ENCODE measurements around the gene GLTP.
"Not testable (repeated sequence)": the region's sequence is repeated elsewhere in the genome, so short reads cannot be mapped to it uniquely, and the experiment has no call there.

GLTP gene

GRCh38 chr12:109876406-109876805 is 3.9 kb downstream of the GLTP start:
- no peak for FAIRE-seq

DNA sequence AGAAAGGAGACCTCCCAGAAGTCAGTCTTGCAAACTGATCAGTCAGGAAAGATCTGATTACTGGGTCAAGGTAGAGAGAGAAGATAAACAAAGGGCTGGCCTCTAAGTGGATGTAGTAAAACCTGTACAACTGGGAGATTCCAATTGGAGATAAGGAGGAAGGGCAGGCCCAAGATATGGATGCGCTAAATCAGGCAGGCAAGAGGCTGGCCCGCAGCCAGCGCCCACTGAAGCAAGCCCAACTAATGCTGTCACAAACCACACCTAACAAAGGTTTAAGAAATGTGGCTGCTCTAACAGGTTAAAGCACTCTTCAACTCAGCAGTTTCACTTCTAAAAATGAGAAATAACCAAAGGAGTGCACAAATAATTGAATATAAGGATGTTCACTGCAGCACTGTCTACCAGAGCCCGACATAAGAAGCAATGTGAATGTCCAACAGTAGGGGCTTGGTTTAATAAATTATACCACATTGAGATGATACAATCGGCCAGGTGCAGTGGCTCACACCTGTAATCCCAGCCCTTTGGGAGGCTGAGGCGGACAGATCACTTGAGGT is 4.7 kb downstream of the GLTP start:
- no peak for FAIRE-seq

DNA sequence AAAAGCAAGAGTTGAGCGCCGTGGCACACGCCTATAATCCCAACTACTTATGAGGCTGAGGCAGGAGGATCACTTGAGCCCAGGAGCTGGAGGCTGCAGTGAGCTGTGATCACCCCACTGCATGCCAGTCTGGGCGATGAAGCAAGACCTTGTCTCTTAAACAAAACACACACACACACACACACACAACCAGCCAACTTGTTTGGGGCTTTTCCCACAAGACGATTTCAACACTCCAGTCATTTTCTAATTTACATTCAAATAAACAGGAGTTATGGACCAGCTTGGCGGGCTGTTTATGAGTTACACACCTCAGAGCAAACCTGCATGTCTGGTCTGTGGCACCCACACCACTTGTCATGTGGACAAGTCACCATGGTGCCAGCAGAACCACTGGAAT is 6.7 kb downstream of the GLTP start:
- no peak for FAIRE-seq

- no peak for FAIRE-seq
Measured at GRCh38 chr12:109871668-109872314, 8.6 kb downstream of the GLTP start.

DNA sequence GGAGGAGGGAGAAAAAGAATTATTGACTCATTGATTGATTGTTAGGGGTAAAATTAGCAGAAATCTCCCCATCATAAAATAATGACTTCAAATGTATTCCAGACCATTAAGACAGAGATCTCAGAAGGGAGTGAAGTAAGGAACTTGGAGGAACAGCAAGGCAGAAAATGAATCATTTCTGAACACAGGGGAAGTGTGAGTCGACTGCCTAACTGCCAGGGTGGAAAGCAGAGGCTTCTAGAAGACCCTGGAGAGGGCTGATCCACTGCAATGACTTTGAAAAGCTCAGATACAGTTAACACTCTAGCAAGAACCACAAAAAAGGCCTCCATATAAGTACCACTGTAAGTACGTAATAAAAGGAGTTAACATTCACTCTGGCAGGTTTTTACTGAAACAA is 9.7 kb downstream of the GLTP start:
- no peak for FAIRE-seq

GRCh38 chr12:109868182-109869051 is 11.9 kb downstream of the GLTP start:
- FAIRE-seq = no peak

GRCh38 chr12:109864916-109865315 is 15.4 kb downstream of the GLTP start:
- FAIRE-seq = no peak

DNA sequence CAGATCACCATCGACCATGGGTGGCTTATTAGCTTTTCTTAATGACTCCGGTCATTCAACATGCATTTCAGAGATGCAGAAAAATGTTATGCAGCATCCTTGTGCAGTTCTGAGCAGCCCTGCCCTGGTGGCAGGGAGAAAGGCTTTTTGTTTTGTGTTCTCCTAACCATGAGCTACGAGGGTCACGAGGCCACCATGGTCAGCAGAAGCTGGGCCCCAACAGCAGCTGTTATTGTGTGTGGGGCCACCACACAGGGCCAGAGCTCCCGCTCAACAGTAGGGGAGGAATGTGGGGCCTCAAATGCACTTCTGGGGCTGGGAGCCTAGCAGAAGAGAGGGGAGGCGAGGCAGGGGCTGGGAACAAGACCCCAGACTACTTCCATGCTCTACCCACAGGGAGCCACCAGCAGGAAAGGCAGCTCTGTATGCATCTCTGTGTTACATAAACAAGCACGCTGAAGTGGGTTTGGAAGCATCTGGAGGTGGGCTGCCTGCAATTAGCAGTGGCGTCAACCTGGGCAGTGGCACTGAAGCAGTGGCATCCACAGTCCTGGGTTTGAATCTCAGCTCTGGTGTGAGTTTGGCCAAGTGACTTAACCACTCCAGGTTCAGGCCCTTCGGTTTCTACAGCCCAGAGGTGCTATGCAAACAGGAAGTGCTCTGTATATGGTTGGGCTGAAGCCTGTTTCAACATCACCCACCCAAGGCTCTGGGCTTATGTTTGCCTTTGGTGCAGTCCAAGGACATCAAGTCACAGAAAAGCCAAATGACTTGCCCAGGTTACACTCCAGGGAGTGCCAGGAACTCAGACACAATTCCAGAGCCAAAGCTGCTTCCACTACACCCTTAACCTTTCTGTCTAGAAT is 16.3 kb downstream of the GLTP start:
- no peak for FAIRE-seq

DNA sequence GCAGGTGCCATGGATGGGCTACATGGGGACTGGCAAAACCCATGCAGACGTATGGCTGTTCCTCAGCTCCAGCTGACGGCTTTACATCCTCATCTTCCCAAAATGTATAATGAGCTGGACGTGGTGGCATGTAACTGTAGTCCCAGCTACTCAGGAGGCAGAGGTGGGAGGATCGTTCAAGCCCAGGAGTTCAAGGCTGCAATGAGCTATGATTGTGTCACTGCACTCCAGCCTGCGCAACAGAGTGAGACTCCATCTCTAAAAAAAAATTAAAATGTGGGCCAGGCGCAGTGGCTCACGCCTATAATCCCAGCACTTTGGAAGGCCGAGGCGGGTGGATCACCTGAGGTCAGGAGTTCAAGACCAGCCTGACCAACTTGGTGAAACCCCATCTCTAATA is 17.9 kb downstream of the GLTP start:
- not testable (repeated sequence) for FAIRE-seq

DNA sequence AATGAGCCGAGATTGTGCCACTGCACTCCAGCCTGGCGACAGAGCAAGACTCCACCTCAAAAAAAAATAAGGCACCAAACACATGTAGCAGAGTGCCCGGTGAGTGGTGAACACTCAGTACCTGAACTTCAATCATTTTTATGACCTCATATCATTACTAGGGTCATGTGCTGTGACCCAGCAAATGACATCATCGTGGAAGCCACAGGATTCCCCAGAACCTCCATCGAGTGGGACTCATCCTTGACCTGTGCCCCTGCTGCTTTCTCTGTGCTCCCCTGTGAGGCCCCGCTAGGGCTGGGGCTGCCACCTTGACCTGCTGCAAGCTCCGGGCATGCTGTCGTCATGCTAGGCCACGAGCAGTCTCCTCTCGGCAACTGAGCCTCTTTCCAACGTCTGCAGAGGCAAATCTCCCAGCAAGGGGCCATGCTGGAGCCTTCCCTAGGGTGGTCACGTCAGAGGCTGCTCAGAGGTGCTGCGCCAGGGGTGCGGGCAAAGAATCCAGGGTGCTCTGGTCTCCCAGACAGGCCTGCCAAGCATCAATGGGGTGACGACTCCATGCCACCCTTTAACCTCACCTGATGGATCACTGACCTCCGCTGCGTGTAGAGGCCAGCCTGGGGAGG is 18.5 kb downstream of the GLTP start:
- no peak for FAIRE-seq

DNA sequence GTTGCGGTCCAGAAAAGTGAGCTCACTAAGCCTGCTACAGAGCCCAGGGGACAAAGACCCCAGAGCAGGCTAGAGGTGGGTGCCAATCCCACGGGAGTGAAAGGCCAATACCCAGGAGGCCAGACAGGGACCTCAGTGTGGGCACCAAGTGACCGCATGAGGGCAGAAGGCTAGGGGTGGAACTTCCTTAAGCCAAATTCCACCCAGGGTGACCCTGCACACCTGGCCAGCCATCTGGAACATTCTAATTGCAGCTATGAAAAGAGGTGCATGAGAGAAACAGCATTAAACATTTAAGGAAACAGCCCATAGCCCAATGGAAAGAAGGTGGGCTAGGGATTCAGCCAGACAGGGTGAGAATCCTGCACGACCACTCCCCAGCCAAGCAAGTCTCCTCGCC is 19.4 kb downstream of the GLTP start:
- FAIRE-seq = no peak

DNA sequence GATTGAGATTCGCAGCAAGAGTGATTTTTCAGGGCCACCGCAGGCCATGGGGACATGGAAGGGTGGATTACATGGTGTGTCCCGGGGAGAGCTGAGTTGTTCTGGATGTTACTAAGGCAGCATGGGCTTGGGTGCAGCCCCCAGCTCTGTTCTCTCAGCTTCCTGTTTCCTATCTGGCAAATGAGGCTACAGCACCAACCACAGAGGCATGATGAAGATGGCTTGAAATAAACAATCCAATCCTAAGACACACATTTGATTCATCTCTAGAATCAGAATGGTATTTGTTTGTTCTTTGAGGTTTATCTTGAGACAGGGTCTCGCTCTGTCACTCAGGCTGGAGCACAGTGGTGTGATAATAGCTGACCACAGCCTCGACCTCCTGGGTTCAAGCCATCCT is 21.6 kb downstream of the GLTP start:
- no peak for FAIRE-seq

DNA sequence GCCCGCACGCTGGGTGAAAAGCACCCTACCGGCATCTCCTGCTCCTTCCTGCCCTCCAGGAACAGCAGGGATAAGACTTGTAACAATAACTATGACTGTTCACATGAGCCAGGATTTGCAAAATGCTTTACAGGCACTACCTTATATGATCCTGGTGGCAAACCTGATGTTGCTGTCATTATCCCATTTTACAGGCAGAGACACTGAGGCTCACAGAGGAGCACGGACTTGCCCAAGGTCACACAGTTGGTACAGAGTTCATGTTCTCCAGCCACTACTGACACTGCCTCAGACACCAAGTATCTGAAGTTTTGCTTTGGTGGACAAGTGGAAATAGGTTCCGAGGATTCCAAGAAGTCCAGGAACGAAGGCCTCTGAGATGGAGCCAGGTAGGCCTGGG is 22.6 kb downstream of the GLTP start:
- FAIRE-seq = no peak

DNA sequence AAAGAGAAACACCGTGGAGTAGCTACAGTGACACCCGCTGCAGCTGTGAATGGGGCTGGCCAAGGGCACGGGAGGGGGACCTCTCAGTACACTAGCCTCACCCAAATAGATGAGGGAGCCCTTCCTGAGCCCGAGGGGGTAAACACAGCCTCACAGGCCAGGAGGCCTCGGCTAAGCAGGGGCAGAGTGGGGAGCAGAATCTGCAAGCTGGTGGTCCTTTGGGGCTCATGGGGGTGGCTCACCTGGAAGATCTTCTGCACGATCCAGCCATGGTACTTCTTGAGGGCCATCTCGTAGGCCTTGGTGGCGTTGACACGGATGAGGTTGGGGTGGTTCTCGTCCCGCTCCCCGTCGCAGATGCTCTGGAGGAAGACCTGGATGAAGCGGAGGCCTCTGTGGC is 25.0 kb downstream of the GLTP start:
- FAIRE-seq = no peak

GRCh38 chr12:109850518-109850917 is 29.8 kb downstream of the GLTP start:
- not testable (repeated sequence) for FAIRE-seq

DNA sequence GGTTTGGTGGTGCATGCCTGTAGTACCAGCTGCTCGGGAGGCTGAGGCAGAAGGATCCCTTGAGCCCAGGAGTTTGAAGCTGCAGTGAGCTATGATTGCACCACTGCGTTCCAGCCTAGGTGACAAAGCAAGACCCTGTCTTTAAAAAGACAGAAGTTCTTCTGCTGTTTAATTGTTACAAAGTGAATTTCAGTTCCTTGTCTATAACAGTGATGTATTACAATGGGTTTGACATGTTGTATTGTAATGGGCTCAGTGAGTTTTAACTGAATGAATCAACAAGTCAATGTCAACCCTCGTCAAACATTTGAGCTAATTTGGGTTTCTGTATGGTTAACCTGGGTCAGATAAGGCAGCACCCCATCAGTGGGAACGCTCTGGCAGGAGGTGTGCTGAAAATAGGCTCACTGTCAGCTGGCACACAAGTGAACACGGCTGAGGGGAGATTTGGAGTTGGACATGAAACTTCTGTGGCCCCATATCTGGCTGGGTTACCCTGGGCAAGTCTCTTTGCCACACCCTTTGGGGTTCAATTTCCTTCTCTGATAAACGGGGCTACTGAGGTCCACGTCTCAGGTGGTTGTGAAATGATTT is 33.1 kb downstream of the GLTP start:
- FAIRE-seq = no peak

DNA sequence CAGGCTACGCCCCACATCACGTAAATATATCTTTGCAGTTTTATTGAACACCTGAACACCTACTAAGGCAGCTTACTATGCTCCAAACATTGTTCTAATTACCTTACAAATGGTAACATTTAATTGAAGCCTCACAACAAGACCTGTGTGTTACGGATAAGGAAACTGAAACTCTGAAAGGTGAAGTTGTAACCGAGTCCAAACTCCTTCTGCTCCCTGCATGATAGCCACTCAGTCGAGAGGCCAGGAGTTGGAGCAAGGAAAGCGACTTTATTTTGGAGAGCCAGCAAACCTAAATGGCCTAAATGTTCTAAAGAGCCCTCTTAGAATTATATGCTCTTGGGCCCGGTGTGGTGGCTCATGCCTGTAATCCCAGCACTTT is 34.5 kb downstream of the GLTP start:
- no peak for FAIRE-seq

DNA sequence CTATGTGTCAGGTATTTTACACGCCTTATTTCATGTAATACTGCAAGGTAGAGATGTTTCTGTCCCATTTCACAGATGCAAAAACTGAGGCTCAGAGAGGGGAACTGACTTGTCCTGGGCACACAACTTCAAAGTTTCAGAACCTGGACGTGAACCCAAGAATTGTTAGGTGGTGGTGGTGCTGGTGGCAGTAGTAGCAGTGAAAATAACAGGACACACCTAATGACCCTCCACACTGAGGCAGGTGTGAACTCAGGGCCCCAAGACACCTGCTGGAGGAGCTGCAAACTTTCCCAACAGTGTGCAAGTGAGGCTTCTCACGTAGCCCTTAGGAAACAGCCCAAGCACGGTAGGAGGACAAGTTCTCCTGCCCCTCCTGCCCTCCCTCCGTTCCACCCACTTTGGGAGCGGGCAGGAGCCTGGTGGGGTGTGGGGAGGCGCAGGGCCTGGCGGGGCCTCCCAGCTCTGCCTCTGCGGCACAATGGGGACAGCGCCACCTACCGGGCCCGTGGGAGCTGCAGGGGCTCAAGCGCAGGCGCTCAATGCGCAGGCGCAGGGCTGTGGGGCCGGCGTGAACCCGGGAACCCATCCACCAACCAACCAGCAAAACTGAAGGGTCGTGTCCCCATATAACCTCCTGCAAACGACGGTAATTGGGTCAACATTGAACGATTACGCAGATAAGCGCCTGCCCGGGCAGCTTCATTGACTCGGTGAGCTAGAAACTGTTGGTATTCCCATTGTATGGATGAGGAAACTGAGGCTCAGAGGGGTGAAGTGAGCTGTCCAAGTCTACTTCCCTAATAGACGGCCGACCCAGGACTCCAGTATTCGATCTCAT is 35.1 kb downstream of the GLTP start:
- no peak for FAIRE-seq

GRCh38 chr12:109844091-109844490 is 36.2 kb downstream of the GLTP start:
- no peak for FAIRE-seq

DNA sequence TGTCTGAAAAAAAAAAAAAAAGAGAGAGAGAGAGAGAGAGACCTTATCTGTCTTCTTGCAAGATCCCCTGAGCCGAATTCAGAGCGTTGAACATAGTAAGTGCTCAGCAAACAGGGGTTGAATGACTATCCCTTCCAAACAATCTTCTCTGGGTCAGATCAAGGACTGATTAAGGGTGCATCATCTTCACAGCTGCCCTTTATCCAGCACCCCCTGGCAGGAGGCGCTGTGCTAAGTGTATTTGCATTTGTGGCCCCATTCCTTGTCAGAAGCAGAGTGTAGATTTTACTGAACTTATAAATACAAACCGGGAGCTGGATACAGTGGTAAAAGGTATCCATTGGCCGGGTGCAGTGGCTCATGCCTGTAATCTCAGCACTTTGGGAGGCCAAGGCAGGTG is 38.3 kb downstream of the GLTP start:
- FAIRE-seq = no peak

DNA sequence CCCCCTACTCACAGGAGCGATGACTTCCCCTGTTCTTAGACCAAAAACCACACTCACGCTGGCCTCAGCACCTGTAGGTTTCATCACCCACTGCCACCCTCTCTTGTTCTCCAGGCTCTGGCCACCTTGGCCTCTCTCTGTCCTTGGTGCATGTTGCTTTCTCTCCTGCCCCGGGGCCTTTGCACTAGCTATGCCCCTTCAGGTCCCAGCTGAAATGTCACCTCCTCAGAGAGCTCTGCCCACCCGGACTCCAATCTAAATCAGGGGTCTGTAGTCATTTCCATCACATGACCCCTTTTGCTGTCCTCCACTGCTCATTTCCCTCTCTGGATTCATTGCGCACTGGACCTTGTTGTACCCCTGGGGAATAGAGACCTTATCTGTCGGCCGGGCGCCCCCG is 39.0 kb downstream of the GLTP start:
- no peak for FAIRE-seq

Measured in G401.6 (cell line).